SK-N-SH (cell line): ENCODE results near the gene LYRM2. TPM values are rescaled to one million over a fixed set of nuclear protein-coding genes. Genes with fewer than 3 reads are reported as not detected.

Experiments
- CTCF ChIA-PET: fragments of 300-600, 350-600 bp; formaldehyde crosslinking; extraction: SDS; loops from one replicate; lab custom pipeline; 2021; lab: Yijun Ruan, JAX
- POLR2A ChIA-PET: fragments of 350-600 bp; sonication (Branson Sonifier 250); formaldehyde crosslinking; extraction: SDS; loops from one replicate; lab custom pipeline; 2020; ENCODE audit warnings: antibody characterized with exemption, inconsistent platforms; lab: Yijun Ruan, JAX
- DNase-seq: peaks from one replicate; pipeline ENCODE4 v3.0.0; 2012
- H2AFZ ChIP-seq: fragments of 200-600 bp; sonication (generic); 2 replicates; pipeline ENCODE4 v1.8.1; 2016; ENCODE audit warnings: antibody characterized with exemption, mild to moderate bottlenecking, low read depth
- H3F3A ChIP-seq: fragments of 200-600 bp; sonication (generic); replicated peaks from 2 replicates; pipeline ENCODE3; 2016; ENCODE audit warnings: antibody characterized with exemption, mild to moderate bottlenecking; ENCODE audit not compliant: insufficient read depth
- H3K27ac ChIP-seq, 2 experiments: fragments of 200-500 bp in 1 of 2; fragments of 200-600 bp in 1 of 2; sonication (Bioruptor generic) in 1 of 2; sonication (generic), shearing (Covaris generic) in 1 of 2; 2 replicates each; pipeline versions ENCODE4 v1.5.1 to v1.6.1; 2014 to 2016; ENCODE audit warnings: low read depth in 2 of 2, inconsistent platforms in 1 of 2, low read length in 1 of 2, mild to moderate bottlenecking in 1 of 2, mixed read lengths in 1 of 2
- H3K27me3 ChIP-seq: fragments of 200-600 bp; sonication (generic), shearing (Covaris generic); 2 replicates; pipeline ENCODE4 v1.6.1; 2016; ENCODE audit warnings: mixed run types; ENCODE audit not compliant: insufficient read depth
- H3K36me3 ChIP-seq, 2 experiments: fragments of 200-500 bp in 1 of 2; fragments of 200-600 bp in 1 of 2; sonication (Bioruptor generic) in 1 of 2; sonication (generic) in 1 of 2; replicated peaks in 1 of 2; 2 replicates each; pipeline versions ENCODE3 to v1.5.1; 2014 to 2016; ENCODE audit warnings: low read length in 1 of 2, mild to moderate bottlenecking in 1 of 2; ENCODE audit not compliant: insufficient read depth in 2 of 2, control insufficient read depth in 1 of 2
- H3K4me1 ChIP-seq, 2 experiments: fragments of 200-500 bp in 1 of 2; fragments of 200-600 bp in 1 of 2; sonication (Bioruptor generic) in 1 of 2; sonication (generic), shearing (Covaris generic) in 1 of 2; 2 replicates each; pipeline versions ENCODE4 v1.5.1 to v1.6.1; 2014 to 2016; ENCODE audit warnings: low read depth in 1 of 2, low read length in 1 of 2, mixed run types in 1 of 2; ENCODE audit not compliant: insufficient read depth in 2 of 2, control insufficient read depth in 1 of 2
- H3K4me2 ChIP-seq: fragments of 200-600 bp; sonication (generic), shearing (Covaris generic); 2 replicates; pipeline ENCODE4 v1.6.1; 2017; ENCODE audit warnings: mixed run types
- H3K4me3 ChIP-seq, 2 experiments: fragments of 200-500 bp in 1 of 2; fragments of 200-600 bp in 1 of 2; sonication (Bioruptor generic) in 1 of 2; sonication (generic), shearing (Covaris generic) in 1 of 2; 2 replicates each; pipeline versions ENCODE4 v1.5.1 to v1.8.1; 2014 to 2016; ENCODE audit warnings: low read depth in 2 of 2, inconsistent platforms in 1 of 2, low read length in 1 of 2, mild to moderate bottlenecking in 1 of 2, mixed read lengths in 1 of 2, moderate library complexity in 1 of 2
- H3K79me2 ChIP-seq: fragments of 200-600 bp; sonication (generic); 2 replicates; pipeline ENCODE4 v1.8.1; 2017; ENCODE audit warnings: mild to moderate bottlenecking; ENCODE audit not compliant: insufficient read depth
- H3K9ac ChIP-seq: fragments of 200-600 bp; sonication (generic); 2 replicates; pipeline ENCODE4 v1.6.1; 2017; ENCODE audit warnings: mixed run types
- H3K9me2 ChIP-seq: fragments of 200-600 bp; sonication (generic); 2 replicates; pipeline ENCODE4 v1.6.1; 2017; ENCODE audit warnings: mixed run types
- H3K9me3 ChIP-seq: fragments of 200-600 bp; sonication (generic); 2 replicates; pipeline ENCODE4 v1.6.1; 2017; ENCODE audit warnings: mixed run types, mild to moderate bottlenecking, moderate library complexity
- H4K20me1 ChIP-seq: fragments of 200-600 bp; sonication (generic); 2 replicates; pipeline ENCODE4 v1.6.1; 2017; ENCODE audit warnings: mild to moderate bottlenecking, mixed run types; ENCODE audit not compliant: insufficient read depth
- FOSL2 ChIP-seq: IDR thresholded peaks from 2 replicates; pipeline ENCODE4 v1.4.0; 2012; ENCODE audit warnings: low read depth, mild to moderate bottlenecking, moderate library complexity, borderline replicate concordance
- FOXJ3 ChIP-seq: sonication (generic); formaldehyde crosslinking; IDR thresholded peaks from 2 replicates; pipeline ENCODE4 v1.5.1; 2020; ENCODE audit warnings: mild to moderate bottlenecking, missing genetic modification reagents
- NRF1 ChIP-seq: IDR thresholded peaks from 2 replicates; pipeline ENCODE4 v1.6.1; 2012; ENCODE audit warnings: low read depth, mild to moderate bottlenecking, low read length
- PBX3 ChIP-seq: IDR thresholded peaks from 2 replicates; pipeline ENCODE4; 2012
- YY1 ChIP-seq: IDR thresholded peaks from 2 replicates; pipeline ENCODE4 v1.4.0; 2012; ENCODE audit warnings: low read depth, mild to moderate bottlenecking
- WGBS: methylation state at CpG from one replicate; pipeline ENCODE4 v1.1.6; 2017; ENCODE audit warnings: low lambda C conversion rate; 5-methylcytosine and 5-hydroxymethylcytosine counted together
- polyA plus RNA-seq, 3 experiments: library from polyadenylated mRNA; depleted of rRNA; stranded (reverse); fragments of >200 nt; gene quantifications; 2 replicates each; pipeline ENCODE4 v1.2.3, GENCODE V29; 2012
- TF ChIP-seq, protein P1 (sequence below): IDR thresholded peaks from 2 replicates; pipeline ENCODE4 v1.4.0; 2012; ENCODE audit warnings: low read depth, borderline replicate concordance

Gene LYRM2
- polyA plus RNA-seq, 1 of the 3 experiments (the other 2 are of a cell fraction), result 14.5 TPM

- Histone ChIP-seq H3K9me2 (no peaks in the 10 kb centered on the region), H3K27ac (no peak overlapping the region), H3K4me3 (no peak overlapping the region)
- TF ChIP-seq FOSL2 (no peak), PBX3 (no peak), YY1 (no peak)
- TF ChIP-seq, protein P1, sequence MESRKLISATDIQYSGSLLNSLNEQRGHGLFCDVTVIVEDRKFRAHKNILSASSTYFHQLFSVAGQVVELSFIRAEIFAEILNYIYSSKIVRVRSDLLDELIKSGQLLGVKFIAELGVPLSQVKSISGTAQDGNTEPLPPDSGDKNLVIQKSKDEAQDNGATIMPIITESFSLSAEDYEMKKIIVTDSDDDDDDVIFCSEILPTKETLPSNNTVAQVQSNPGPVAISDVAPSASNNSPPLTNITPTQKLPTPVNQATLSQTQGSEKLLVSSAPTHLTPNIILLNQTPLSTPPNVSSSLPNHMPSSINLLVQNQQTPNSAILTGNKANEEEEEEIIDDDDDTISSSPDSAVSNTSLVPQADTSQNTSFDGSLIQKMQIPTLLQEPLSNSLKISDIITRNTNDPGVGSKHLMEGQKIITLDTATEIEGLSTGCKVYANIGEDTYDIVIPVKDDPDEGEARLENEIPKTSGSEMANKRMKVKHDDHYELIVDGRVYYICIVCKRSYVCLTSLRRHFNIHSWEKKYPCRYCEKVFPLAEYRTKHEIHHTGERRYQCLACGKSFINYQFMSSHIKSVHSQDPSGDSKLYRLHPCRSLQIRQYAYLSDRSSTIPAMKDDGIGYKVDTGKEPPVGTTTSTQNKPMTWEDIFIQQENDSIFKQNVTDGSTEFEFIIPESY, result no peak
- TF ChIP-seq, all 33 proteins: peak for 0
- Histone ChIP-seq H3K36me3 (peaks cover 41 to 59% of the 10 kb centered on the region in 2 experiments), H3K4me1 (peaks cover 0 to 10% of the 10 kb centered on the region in 2 experiments; a peak in 3 of 4 replicates), H3K4me2 (no peak overlapping the region), H2AFZ (no peak overlapping the region), H3K79me2 (no peaks in the 10 kb centered on the region), H4K20me1 (no peaks in the 10 kb centered on the region), H3K9ac (no peak overlapping the region), H3K9me3 (no peaks in the 10 kb centered on the region), H3K27me3 (no peaks in the 10 kb centered on the region), H3F3A (no peaks in the 10 kb centered on the region)
- ChIA-PET POLR2A (no interaction called here), CTCF (no interaction called here)
- DNase-seq, result no peak
- 88% methylated on average over 6 of the region's 6 CpGs for WGBS
Observed at GRCh38 chr6:89679215-89680120, 40.9 kb upstream of the LYRM2 start.

- POLR2A ChIA-PET, result no interaction called here
- no peak for DNase-seq
- Histone ChIP-seq H3K9me2 (no peaks in the 10 kb centered on the region), H2AFZ (no peak overlapping the region), H3K4me3 (no peak overlapping the region), H3K36me3 (peaks cover 33 to 65% of the 10 kb centered on the region in 2 experiments), H3K27me3 (no peaks in the 10 kb centered on the region), H3K4me2 (no peak overlapping the region), H3K9ac (no peak overlapping the region), H3K79me2 (no peaks in the 10 kb centered on the region), H4K20me1 (no peaks in the 10 kb centered on the region), H3K27ac (no peak overlapping the region), H3K9me3 (no peaks in the 10 kb centered on the region), H3K4me1 (peaks cover 0 to 10% of the 10 kb centered on the region in 2 experiments; a peak in 3 of 4 replicates), H3F3A (no peaks in the 10 kb centered on the region)
- no peak for TF ChIP-seq NRF1
- no peak for TF ChIP-seq FOXJ3 (CRISPR knock-in tag)
- 97% methylated on average over 3 of the region's 3 CpGs for WGBS
- CTCF ChIA-PET, result interaction anchor here (1.4 kb wide), 1 partner anchor 12 kb away, joined by 3 read pairs; no protein-coding TSS in a partner anchor
Observed at GRCh38 chr6:89678531-89678930, 40.0 kb upstream of the LYRM2 start.
